Keratinocyte (primary cell): ENCODE data around the gene GALNS. TPM values are rescaled to one million over a fixed set of nuclear protein-coding genes. Genes with fewer than 3 reads are reported as not detected.

Experiments used
- DNase-seq: peaks from one replicate; pipeline ENCODE4 v3.0.0-alpha.2; 2011; ENCODE audit warnings: low read depth, missing footprints, low spot score
- FAIRE-seq: peaks from 2 replicates; lab custom pipeline; 2011; peaks lifted over from hg19 to GRCh38; lab: Jason Lieb, UNC
- H2AFZ ChIP-seq: 2 replicates; pipeline ENCODE4 v1.6.0; 2012; ENCODE audit warnings: low read length, control low read depth, inconsistent platforms; ENCODE audit not compliant: control insufficient read depth
- H3K27ac ChIP-seq: 2 replicates; pipeline ENCODE4 v1.5.1; 2011; ENCODE audit warnings: low read length; ENCODE audit not compliant: control insufficient read depth, insufficient read depth
- H3K27me3 ChIP-seq: 3 replicates; pipeline ENCODE4 v1.6.0; 2011; ENCODE audit warnings: low read length; ENCODE audit not compliant: control insufficient read depth, insufficient read depth; ENCODE audit errors: extremely low read depth
- H3K36me3 ChIP-seq, 2 experiments: 2 replicates in 1 of 2; 3 replicates in 1 of 2; pipeline ENCODE4 v1.5.1; 2011; ENCODE audit warnings: low read length in 2 of 2, mild to moderate bottlenecking in 1 of 2; ENCODE audit not compliant: control insufficient read depth in 2 of 2, insufficient read depth in 2 of 2; ENCODE audit errors: extremely low read depth in 1 of 2
- H3K4me1 ChIP-seq: 3 replicates; pipeline ENCODE4 v1.5.1; 2011; ENCODE audit warnings: low read length; ENCODE audit not compliant: control insufficient read depth, insufficient read depth; ENCODE audit errors: extremely low read depth
- H3K4me2 ChIP-seq: 3 replicates; pipeline ENCODE4 v1.6.0; 2011; ENCODE audit warnings: low read depth, low read length; ENCODE audit not compliant: control insufficient read depth, insufficient read depth; ENCODE audit errors: extremely low read depth
- H3K4me3 ChIP-seq, 3 experiments: fragments of 200-600 bp in 1 of 3; sonication (generic) in 1 of 3; 2 replicates in 2 of 3; 3 replicates in 1 of 3; pipeline ENCODE4 v1.5.1; 2011 to 2016; ENCODE audit warnings: low read length in 3 of 3, mild to moderate bottlenecking in 3 of 3, control low read depth in 2 of 3, inconsistent platforms in 1 of 3, low read depth in 1 of 3, mixed read lengths in 1 of 3, mixed run types in 1 of 3, moderate library complexity in 1 of 3; ENCODE audit not compliant: control insufficient read depth in 2 of 3, insufficient read depth in 2 of 3; ENCODE audit errors: extremely low read depth in 1 of 3
- H3K79me2 ChIP-seq: 2 replicates; pipeline ENCODE4 v1.6.0; 2012; ENCODE audit warnings: low read length; ENCODE audit not compliant: control insufficient read depth, insufficient read depth
- H3K9ac ChIP-seq: 3 replicates; pipeline ENCODE4 v1.6.0; 2011; ENCODE audit warnings: low read length; ENCODE audit not compliant: control insufficient read depth, insufficient read depth; ENCODE audit errors: extremely low read depth
- H3K9me1 ChIP-seq: 3 replicates; pipeline ENCODE4 v1.6.0; 2011; ENCODE audit warnings: low read length; ENCODE audit not compliant: control insufficient read depth, insufficient read depth; ENCODE audit errors: extremely low read depth
- H3K9me3 ChIP-seq: 2 replicates; pipeline ENCODE4 v1.5.1; 2012; ENCODE audit warnings: low read depth, low read length; ENCODE audit not compliant: control insufficient read depth
- H4K20me1 ChIP-seq: 3 replicates; pipeline ENCODE4 v1.6.0; 2011; ENCODE audit warnings: low read length; ENCODE audit not compliant: control insufficient read depth, insufficient read depth; ENCODE audit errors: extremely low read depth
- EZH2 ChIP-seq: IDR thresholded peaks from one replicate; pipeline ENCODE4 v1.6.1; 2012; ENCODE audit warnings: inconsistent platforms, mild to moderate bottlenecking, low read length, moderate library complexity
- dilution Hi-C: fragments of 300-500 bp; cut with MboI; formaldehyde crosslinking; loops from one replicate; pipeline ENCODE4 v1.7.0; 2020; ENCODE audit warnings: low sequenced_read_pairs; ENCODE audit not compliant: extremely low pct_ligation_motif_present
- polyA plus RNA-seq, 5 experiments: library from polyadenylated mRNA; depleted of rRNA in 3 of 5; stranded (reverse) in 3 of 5; stranded (forward) in 1 of 5; unstranded in 1 of 5; fragments of >200 nt; gene quantifications; 1 replicate in 1 of 5; 2 replicates in 3 of 5; 3 replicates in 1 of 5; pipeline versions ENCODE4 v1.2.1 to v1.2.3, GENCODE V29; 2011 to 2012; ENCODE audit warnings: missing spikeins in 2 of 5, low read depth in 1 of 5, low replicate concordance in 1 of 5
- TF ChIP-seq, protein P1 (sequence below), 3 experiments: IDR thresholded peaks in 1 of 3; conservative IDR thresholded peaks in 1 of 3; optimal IDR thresholded peaks in 1 of 3; 2 replicates in 2 of 3; 3 replicates in 1 of 3; pipeline versions ENCODE3 to v1.5.1; 2011; ENCODE audit warnings: low read length in 3 of 3, mild to moderate bottlenecking in 3 of 3, moderate library complexity in 2 of 3, control low read depth in 1 of 3, inconsistent platforms in 1 of 3; ENCODE audit not compliant: insufficient read depth in 2 of 3; ENCODE audit errors: extremely low read depth in 1 of 3

Gene GALNS
- polyA plus RNA-seq, 1 donor (not counting 4 experiments of a cell fraction or from before 2014, with no cell fraction given) = 8.3 TPM

DNA sequence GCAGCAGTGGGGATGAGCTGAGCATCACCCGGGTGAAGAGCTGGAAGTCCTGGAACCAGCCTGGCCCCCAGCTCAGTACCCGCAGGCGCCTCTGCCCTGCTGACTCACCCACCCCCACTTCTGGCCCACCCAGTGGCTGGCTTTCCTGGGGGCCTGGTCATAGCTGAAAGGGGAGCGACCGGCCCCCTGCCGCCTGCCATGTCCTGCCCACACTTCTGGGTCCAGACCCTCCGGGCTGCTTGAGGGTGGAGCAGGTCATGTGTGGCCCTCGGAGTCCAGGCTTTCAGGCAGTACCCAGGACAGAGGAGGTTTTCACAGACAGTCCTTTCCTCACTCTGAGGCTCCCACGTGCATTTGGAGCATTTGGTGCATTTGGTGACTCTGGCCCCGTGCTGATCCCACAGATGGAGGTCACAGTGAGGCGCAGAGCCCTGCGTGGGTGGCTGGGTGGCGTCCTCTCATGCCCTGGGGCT is 64.6 kb downstream of the GALNS start:
- Histone ChIP-seq H3K9me1 (no peaks in the 10 kb centered on the region), H4K20me1 (no peaks in the 10 kb centered on the region), H3K9me3 (no peaks in the 10 kb centered on the region), H3K36me3 (no peaks in the 10 kb centered on the region), H2AFZ (no peak overlapping the region), H3K9ac (no peak overlapping the region), H3K4me1 (no peaks in the 10 kb centered on the region), H3K79me2 (no peaks in the 10 kb centered on the region), H3K4me3 (no peak overlapping the region), H3K4me2 (no peak overlapping the region), H3K27ac (no peak overlapping the region), H3K27me3 (peaks cover 25% of the 10 kb centered on the region)
- FAIRE-seq (no peak), DNase-seq (no peak)
- dilution Hi-C loops = no loop called here
- TF ChIP-seq, protein P1, sequence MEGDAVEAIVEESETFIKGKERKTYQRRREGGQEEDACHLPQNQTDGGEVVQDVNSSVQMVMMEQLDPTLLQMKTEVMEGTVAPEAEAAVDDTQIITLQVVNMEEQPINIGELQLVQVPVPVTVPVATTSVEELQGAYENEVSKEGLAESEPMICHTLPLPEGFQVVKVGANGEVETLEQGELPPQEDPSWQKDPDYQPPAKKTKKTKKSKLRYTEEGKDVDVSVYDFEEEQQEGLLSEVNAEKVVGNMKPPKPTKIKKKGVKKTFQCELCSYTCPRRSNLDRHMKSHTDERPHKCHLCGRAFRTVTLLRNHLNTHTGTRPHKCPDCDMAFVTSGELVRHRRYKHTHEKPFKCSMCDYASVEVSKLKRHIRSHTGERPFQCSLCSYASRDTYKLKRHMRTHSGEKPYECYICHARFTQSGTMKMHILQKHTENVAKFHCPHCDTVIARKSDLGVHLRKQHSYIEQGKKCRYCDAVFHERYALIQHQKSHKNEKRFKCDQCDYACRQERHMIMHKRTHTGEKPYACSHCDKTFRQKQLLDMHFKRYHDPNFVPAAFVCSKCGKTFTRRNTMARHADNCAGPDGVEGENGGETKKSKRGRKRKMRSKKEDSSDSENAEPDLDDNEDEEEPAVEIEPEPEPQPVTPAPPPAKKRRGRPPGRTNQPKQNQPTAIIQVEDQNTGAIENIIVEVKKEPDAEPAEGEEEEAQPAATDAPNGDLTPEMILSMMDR (optimal IDR thresholded peaks at IDR 0.05 in 1 of 3, IDR thresholded peaks at IDR 0.05 in 1 of 3, conservative IDR thresholded peaks at IDR 0.05 in 1 of 3; ENCODE audit: extremely low read depth in 1 of 3, insufficient read depth in 2 of 3, low read length in 3 of 3) = no peak
- no peak for TF ChIP-seq EZH2

DNA sequence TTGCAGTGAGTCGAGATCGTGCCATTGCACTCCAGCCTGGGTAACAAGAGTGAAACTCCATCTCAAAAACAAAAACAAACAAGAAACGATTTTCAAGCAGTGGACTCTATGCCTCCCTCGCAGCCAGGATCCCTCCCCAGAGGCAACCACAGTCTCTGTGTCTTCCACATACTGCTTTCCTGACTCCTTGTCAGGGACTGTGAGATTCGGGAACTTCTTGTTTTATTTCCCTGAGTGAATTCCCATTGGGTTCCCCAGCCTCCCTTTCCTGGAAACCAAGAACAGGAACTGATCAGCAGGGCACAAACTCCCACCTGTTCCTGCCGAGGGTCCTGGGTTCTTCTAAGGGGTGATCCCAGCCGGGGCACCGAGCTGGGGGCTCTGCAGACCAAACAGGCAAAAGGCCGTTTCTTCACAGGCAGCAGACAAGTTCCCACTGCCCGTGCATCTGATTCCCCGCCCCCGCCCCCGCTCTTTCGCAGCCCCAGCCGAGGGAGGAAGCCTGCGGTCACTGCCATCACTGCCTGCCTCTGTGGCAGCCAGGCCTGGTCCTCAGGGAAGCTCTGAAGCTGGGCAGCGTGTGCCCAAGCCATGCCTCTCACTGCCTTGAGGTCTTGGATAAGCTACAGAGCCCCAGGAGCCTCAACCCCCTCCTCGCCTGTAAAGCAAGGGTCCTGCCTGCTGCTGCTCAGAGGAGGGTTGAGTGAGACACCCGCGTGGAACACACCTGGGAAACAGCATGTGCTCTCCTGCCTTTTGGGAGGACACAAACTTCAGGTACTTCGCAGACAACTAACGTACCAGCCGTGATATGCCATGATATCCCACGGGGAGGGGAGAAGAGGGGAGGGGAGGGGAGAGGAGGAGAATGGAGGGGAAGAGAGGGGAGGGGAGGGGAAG is 66.2 kb downstream of the GALNS start:
- no peaks in the 10 kb centered on the region for H3K36me3 ChIP-seq
- dilution Hi-C loops = no loop called here
- no peaks in the 10 kb centered on the region for H4K20me1 ChIP-seq
- no peak overlapping the region for H3K4me3 ChIP-seq
- H3K9me1 ChIP-seq = no peaks in the 10 kb centered on the region
- peaks cover 25% of the 10 kb centered on the region for H3K27me3 ChIP-seq
- DNase-seq = no peak
- no peak overlapping the region for H3K9ac ChIP-seq
- no peak overlapping the region for H3K4me2 ChIP-seq
- FAIRE-seq = no peak
- TF ChIP-seq, protein P1 (optimal IDR thresholded peaks at IDR 0.05 in 1 of 3, IDR thresholded peaks at IDR 0.05 in 1 of 3, conservative IDR thresholded peaks at IDR 0.05 in 1 of 3; ENCODE audit: extremely low read depth in 1 of 3, insufficient read depth in 2 of 3, low read length in 3 of 3) = no peak
- no peak overlapping the region for H3K27ac ChIP-seq
- no peaks in the 10 kb centered on the region for H3K4me1 ChIP-seq
- H3K79me2 ChIP-seq = no peaks in the 10 kb centered on the region
- H2AFZ ChIP-seq = no peak overlapping the region
- no peaks in the 10 kb centered on the region for H3K9me3 ChIP-seq
